Mesodermal cell (in vitro differentiated cells): ENCODE results near the gene RPGRIP1.

ENCODE experiments used
- H3K27ac ChIP-seq: 2 replicates; pipeline ENCODE4 v1.7.0; 2013; ENCODE audit warnings: mild to moderate bottlenecking, low read depth, low read length, moderate library complexity; ENCODE audit not compliant: severe bottlenecking
- H3K36me3 ChIP-seq: 2 replicates; pipeline ENCODE4 v1.7.1; 2013; ENCODE audit warnings: mild to moderate bottlenecking, low read length, moderate library complexity; ENCODE audit not compliant: control insufficient read depth, insufficient read depth
- H3K4me1 ChIP-seq: one replicate; pipeline ENCODE4 v1.7.1; 2013; ENCODE audit warnings: mild to moderate bottlenecking, low read length; ENCODE audit not compliant: insufficient read depth, control insufficient read depth, poor library complexity, severe bottlenecking
- H3K4me3 ChIP-seq: 2 replicates; pipeline ENCODE4 v1.7.0; 2013; ENCODE audit warnings: low read length, control low read depth, mild to moderate bottlenecking; ENCODE audit not compliant: insufficient read depth, poor library complexity, severe bottlenecking; ENCODE audit errors: extremely low read depth
- H3K9me3 ChIP-seq: 2 replicates; pipeline ENCODE4 v1.7.1; 2013; ENCODE audit warnings: mild to moderate bottlenecking, low read length, moderate library complexity; ENCODE audit not compliant: control insufficient read depth
- WGBS, 2 experiments: methylation state at CpG; one replicate each; pipeline ENCODE4 v1.1.5; 2013; ENCODE audit warnings: missing lambda C conversion rate in 2 of 2; ENCODE audit not compliant: insufficient coverage in 2 of 2; 5-methylcytosine and 5-hydroxymethylcytosine counted together

The RPGRIP1 gene

GRCh38 chr14:21258889-21259787 is 20.7 kb upstream of the RPGRIP1 start:
- WGBS, 2 experiments: 85 to 100% methylated on average over 2 to 3 of the region's 5 CpGs
- Histone ChIP-seq H3K4me1 (peaks cover 51% of the 10 kb centered on the region), H3K36me3 (peaks cover 92% of the 10 kb centered on the region), H3K27ac (no peak overlapping the region), H3K9me3 (no peaks in the 10 kb centered on the region), H3K4me3 (no peak overlapping the region)

GRCh38 chr14:21261824-21262223 is 18.1 kb upstream of the RPGRIP1 start:
- peaks cover 94% of the 10 kb centered on the region for H3K36me3 ChIP-seq
- H3K27ac ChIP-seq: no peak overlapping the region
- WGBS, 2 experiments: 100% methylated on average over 1 of the region's 1 CpG
- peaks cover 60% of the 10 kb centered on the region for H3K4me1 ChIP-seq
- H3K4me3 ChIP-seq: no peak overlapping the region
- H3K9me3 ChIP-seq: no peaks in the 10 kb centered on the region

GRCh38 chr14:21262410-21262809 is 17.5 kb upstream of the RPGRIP1 start:
- WGBS, 2 experiments: 100% methylated on average over 2 of the region's 3 CpGs; no CpG with 5 or more reads in 1 of the 2 experiments
- no peak overlapping the region for H3K27ac ChIP-seq
- peaks cover 92% of the 10 kb centered on the region for H3K36me3 ChIP-seq
- no peak overlapping the region for H3K4me3 ChIP-seq
- H3K4me1 ChIP-seq: peaks cover 55% of the 10 kb centered on the region
- H3K9me3 ChIP-seq: no peaks in the 10 kb centered on the region

GRCh38 chr14:21263284-21264024 is 16.4 kb upstream of the RPGRIP1 start:
- Histone ChIP-seq H3K4me1 (peaks cover 45% of the 10 kb centered on the region), H3K27ac (peak overlapping the region; percentile 39), H3K4me3 (no peak overlapping the region), H3K9me3 (no peaks in the 10 kb centered on the region), H3K36me3 (peaks cover 90% of the 10 kb centered on the region)
- 83 to 100% methylated on average over 1 of the region's 5 CpGs for WGBS, 2 experiments

- peaks cover 41% of the 10 kb centered on the region for H3K4me1 ChIP-seq
- H3K27ac ChIP-seq: peak overlapping the region; percentile 39
- peaks cover 87% of the 10 kb centered on the region for H3K36me3 ChIP-seq
- 33 to 80% methylated on average over 1 of the region's 4 CpGs for WGBS, 2 experiments
- H3K4me3 ChIP-seq: no peak overlapping the region
- no peaks in the 10 kb centered on the region for H3K9me3 ChIP-seq
Measured at GRCh38 chr14:21264025-21264801, 15.7 kb upstream of the RPGRIP1 start.

- Histone ChIP-seq H3K36me3 (peaks cover 57% of the 10 kb centered on the region), H3K9me3 (no peaks in the 10 kb centered on the region), H3K27ac (peak overlapping the region; percentile 51), H3K4me1 (peaks cover 34% of the 10 kb centered on the region), H3K4me3 (peak overlapping the region; percentile 98)
- WGBS, 2 experiments: 4 to 5% methylated on average over 5 to 7 of the region's 10 CpGs
Measured at GRCh38 chr14:21267431-21267845, 12.4 kb upstream of the RPGRIP1 start.

GRCh38 chr14:21267886-21268616 is 11.8 kb upstream of the RPGRIP1 start:
- H3K36me3 ChIP-seq: peaks cover 51% of the 10 kb centered on the region

GRCh38 chr14:21268617-21269251 is 11.1 kb upstream of the RPGRIP1 start:
- Histone ChIP-seq H3K4me3 (peak overlapping the region; percentile 98), H3K27ac (peak overlapping the region; percentile 93), H3K36me3 (peaks cover 46% of the 10 kb centered on the region), H3K9me3 (no peaks in the 10 kb centered on the region), H3K4me1 (peaks cover 26% of the 10 kb centered on the region)
- WGBS, 2 experiments: 0% methylated on average over 10 of the region's 24 CpGs

More at GRCh38 chr14:21267886-21268616, 11.8 kb upstream of the RPGRIP1 start:
- no peaks in the 10 kb centered on the region for H3K9me3 ChIP-seq
- 0% methylated on average over 4 of the region's 16 CpGs; no CpG with 5 or more reads in 1 of the 2 experiments for WGBS, 2 experiments
- peak overlapping the region; percentile 98 for H3K4me3 ChIP-seq
- peaks cover 31% of the 10 kb centered on the region for H3K4me1 ChIP-seq
- H3K27ac ChIP-seq: peak overlapping the region; percentile 93

GRCh38 chr14:21269252-21270046 is 10.4 kb upstream of the RPGRIP1 start, which contains the start of gene HNRNPC:
Gene HNRNPC, minus strand, starts transcription at chr14:21269442. Its CDS starts 35,249 bp downstream, at chr14:21234193.
- no peaks in the 10 kb centered on the region for H3K9me3 ChIP-seq
- H3K4me3 ChIP-seq: peak within 1 kb of the TSS; percentile 98
- peaks cover 41% of the 10 kb centered on the region for H3K36me3 ChIP-seq
- peaks cover 19% of the 10 kb centered on the region for H3K4me1 ChIP-seq
- peak within 1 kb of the TSS; percentile 93 for H3K27ac ChIP-seq
- WGBS, 2 experiments: 0 to 1% methylated on average over 37 to 40 of the region's 49 CpGs
